Neural cell (in vitro differentiated cells): ENCODE measurements around the gene EPYC. TPM values are rescaled to one million over a fixed set of nuclear protein-coding genes. Genes with fewer than 3 reads are reported as not detected.

Experiments used
- H2AFZ ChIP-seq: fragments of 200-600, 300-800 bp; sonication (generic), shearing (Covaris generic); 2 replicates; pipeline ENCODE4 v1.6.0; 2014; ENCODE audit warnings: low read depth, mild to moderate bottlenecking, antibody characterized with exemption, low read length, moderate library complexity
- H3F3A ChIP-seq: fragments of 200-600 bp; shearing (Covaris generic); 2 replicates; pipeline ENCODE4 v1.6.1; 2016; ENCODE audit warnings: mild to moderate bottlenecking, moderate library complexity, mixed read lengths, antibody characterized with exemption, low read length; ENCODE audit not compliant: insufficient read depth, poor library complexity, severe bottlenecking
- H3K27ac ChIP-seq: fragments of 200-600, 300-800 bp; sonication (generic), shearing (Covaris generic); 2 replicates; pipeline ENCODE4 v1.5.1; 2014; ENCODE audit warnings: mild to moderate bottlenecking, low read length, moderate library complexity
- H3K27me3 ChIP-seq: fragments of 300-800, 200-600 bp; sonication (generic), shearing (Covaris generic); 2 replicates; pipeline ENCODE4 v1.6.0; 2014; ENCODE audit warnings: mild to moderate bottlenecking, low read depth, low read length, moderate library complexity; ENCODE audit not compliant: insufficient read depth
- H3K36me3 ChIP-seq: fragments of 300-800, 200-600 bp; sonication (generic), shearing (Covaris generic); 2 replicates; pipeline ENCODE4 v1.5.1; 2014; ENCODE audit warnings: mild to moderate bottlenecking, antibody characterized with exemption, low read length, moderate library complexity; ENCODE audit not compliant: insufficient read depth
- H3K4me2 ChIP-seq: fragments of 300-800, 200-600 bp; sonication (generic), shearing (Covaris generic); 2 replicates; pipeline ENCODE4 v1.6.0; 2014; ENCODE audit warnings: mild to moderate bottlenecking, low read length
- H3K4me3 ChIP-seq: fragments of 300-800, 200-600 bp; sonication (generic), shearing (Covaris generic); 2 replicates; pipeline ENCODE4 v1.5.1; 2014; ENCODE audit warnings: mild to moderate bottlenecking, low read length, moderate library complexity
- H3K79me2 ChIP-seq: fragments of 200-600 bp; shearing (Covaris generic); replicated peaks from 2 replicates; pipeline ENCODE4 v1.6.0; 2014; ENCODE audit warnings: mild to moderate bottlenecking, low read length, moderate library complexity; ENCODE audit not compliant: insufficient read depth
- H3K9ac ChIP-seq: fragments of 300-800, 200-600 bp; sonication (generic), shearing (Covaris generic); 2 replicates; pipeline ENCODE4 v1.6.1; 2016; ENCODE audit warnings: mild to moderate bottlenecking, low read length, mixed read lengths
- H3K9me2 ChIP-seq: fragments of 200-600 bp; shearing (Covaris generic); 2 replicates; pipeline ENCODE4 v1.6.1; 2016; ENCODE audit warnings: mild to moderate bottlenecking, low read length, mixed read lengths; ENCODE audit not compliant: insufficient read depth
- H3K9me3 ChIP-seq: fragments of 200-600, 300-800 bp; sonication (generic), shearing (Covaris generic); 2 replicates; pipeline ENCODE4 v1.6.1; 2016; ENCODE audit warnings: mild to moderate bottlenecking, mixed run types, low read length, moderate library complexity, mixed read lengths
- H4K20me1 ChIP-seq: fragments of 200-600 bp; shearing (Covaris generic); 2 replicates; pipeline ENCODE4 v1.6.1; 2016; ENCODE audit warnings: mild to moderate bottlenecking, mixed run types; ENCODE audit not compliant: insufficient read depth
- CTCF ChIP-seq: fragments of 450-650 bp; IDR thresholded peaks from 2 replicates; pipeline ENCODE4 v1.5.1; 2014; ENCODE audit warnings: antibody characterized with exemption, mild to moderate bottlenecking, moderate library complexity; ENCODE audit not compliant: poor library complexity, severe bottlenecking
- EP300 ChIP-seq: fragments of 450-650 bp; conservative IDR thresholded peaks from 2 replicates; pipeline ENCODE4 v1.6.1; 2014; ENCODE audit warnings: antibody characterized with exemption, mild to moderate bottlenecking, moderate library complexity; ENCODE audit not compliant: poor library complexity, severe bottlenecking
- EZH2 ChIP-seq: fragments of 200-600, 300-800 bp; shearing (Covaris generic), sonication (generic); IDR thresholded peaks from 2 replicates; pipeline ENCODE4 v1.6.1; 2014; ENCODE audit warnings: antibody characterized with exemption, low read length, borderline replicate concordance, mild to moderate bottlenecking; ENCODE audit not compliant: insufficient read depth, poor library complexity, severe bottlenecking
- MXI1 ChIP-seq: fragments of 450-650 bp; conservative IDR thresholded peaks from 2 replicates; pipeline ENCODE4 v1.6.1; 2014; ENCODE audit warnings: antibody characterized with exemption, mild to moderate bottlenecking; ENCODE audit not compliant: poor library complexity, severe bottlenecking
- POLR2AphosphoS5 ChIP-seq: IDR thresholded peaks from 2 replicates; pipeline ENCODE4 v1.6.1; 2012
- RAD21 ChIP-seq: fragments of 450-650 bp; conservative IDR thresholded peaks from 2 replicates; pipeline ENCODE4 v1.6.1; 2014; ENCODE audit warnings: antibody characterized with exemption, mild to moderate bottlenecking, moderate library complexity
- REST ChIP-seq: IDR thresholded peaks from 2 replicates; pipeline ENCODE4 v1.6.1; 2012; ENCODE audit warnings: borderline replicate concordance
- SMC3 ChIP-seq: fragments of 450-650 bp; conservative IDR thresholded peaks from 2 replicates; pipeline ENCODE4 v1.6.1; 2014; ENCODE audit warnings: antibody characterized with exemption, mild to moderate bottlenecking, moderate library complexity; ENCODE audit not compliant: poor library complexity
- TAF1 ChIP-seq: IDR thresholded peaks from 2 replicates; pipeline ENCODE4 v1.6.1; 2012; ENCODE audit warnings: low read depth
- polyA plus RNA-seq: library from polyadenylated mRNA; depleted of rRNA; stranded (reverse); fragments of >200 nt; gene quantifications from 2 replicates; pipeline ENCODE4 v1.2.3, GENCODE V29; 2014

Gene EPYC
- polyA plus RNA-seq, 1 donor from 2014 or later = not detected

GRCh38 chr12:90978117-90978770 lies 26.5 kb downstream of the EPYC start:
- H3K9ac ChIP-seq = no peak overlapping the region
- no peaks in the 10 kb centered on the region for H3F3A ChIP-seq
- H3K9me3 ChIP-seq = no peaks in the 10 kb centered on the region
- no peak overlapping the region for H3K27ac ChIP-seq
- H3K79me2 ChIP-seq = no peaks in the 10 kb centered on the region
- H3K4me3 ChIP-seq = no peak overlapping the region
- no peaks in the 10 kb centered on the region for H3K9me2 ChIP-seq
- TF ChIP-seq CTCF (peak; percentile 80), RAD21 (peak; percentile 84), TAF1 (no peak), SMC3 (peak; percentile 88)
- no peaks in the 10 kb centered on the region for H3K36me3 ChIP-seq
- H3K4me2 ChIP-seq = no peak overlapping the region
- H2AFZ ChIP-seq = no peak overlapping the region
- H3K27me3 ChIP-seq = no peaks in the 10 kb centered on the region
- H4K20me1 ChIP-seq = no peaks in the 10 kb centered on the region

GRCh38 chr12:90977224-90977623 lies 27.5 kb downstream of the EPYC start:
- Histone ChIP-seq H3K27me3 (no peaks in the 10 kb centered on the region), H2AFZ (no peak overlapping the region), H3K4me2 (no peak overlapping the region), H3K36me3 (no peaks in the 10 kb centered on the region), H3F3A (no peaks in the 10 kb centered on the region), H3K79me2 (no peaks in the 10 kb centered on the region), H3K27ac (no peak overlapping the region), H3K4me3 (no peak overlapping the region), H3K9me3 (no peaks in the 10 kb centered on the region), H3K9ac (no peak overlapping the region), H3K9me2 (no peaks in the 10 kb centered on the region), H4K20me1 (no peaks in the 10 kb centered on the region)
- TF ChIP-seq EZH2 = no peak
- TF ChIP-seq REST = no peak
- TF ChIP-seq MXI1 = no peak

- H3K4me2 ChIP-seq = no peak overlapping the region
- H3K27ac ChIP-seq = no peak overlapping the region
- no peak overlapping the region for H3K9ac ChIP-seq
- no peak overlapping the region for H3K4me3 ChIP-seq
- no peaks in the 10 kb centered on the region for H3K9me3 ChIP-seq
- no peak overlapping the region for H2AFZ ChIP-seq
- no peaks in the 10 kb centered on the region for H3K9me2 ChIP-seq
- H3K79me2 ChIP-seq = no peaks in the 10 kb centered on the region
- no peaks in the 10 kb centered on the region for H3K36me3 ChIP-seq
- no peaks in the 10 kb centered on the region for H3F3A ChIP-seq
- no peak for TF ChIP-seq POLR2AphosphoS5
- no peak for TF ChIP-seq REST
- no peak for TF ChIP-seq SMC3
- TF ChIP-seq RAD21 = no peak
- no peak for TF ChIP-seq EZH2
- TF ChIP-seq MXI1 = no peak
- TF ChIP-seq CTCF = no peak
- no peak for TF ChIP-seq EP300
- TF ChIP-seq TAF1 = no peak
- no peaks in the 10 kb centered on the region for H4K20me1 ChIP-seq
- H3K27me3 ChIP-seq = no peaks in the 10 kb centered on the region
Observed at GRCh38 chr12:90974286-90974685, 30.5 kb downstream of the EPYC start.
